GM19193 (cell line): ENCODE results near the gene THBD.

Experiments used
- POLR2A ChIP-seq: IDR thresholded peaks from 4 replicates; pipeline ENCODE4 v1.6.1; 2011; ENCODE audit not compliant: insufficient read depth, insufficient read length; ENCODE audit errors: extremely low read depth

The THBD gene

GRCh38 chr20:23088866-23089265, 39.4 kb upstream of the THBD start:
- no peak for TF ChIP-seq POLR2A

GRCh38 chr20:23087587-23088251, 38.2 kb upstream of the THBD start:
- no peak for TF ChIP-seq POLR2A

- no peak for TF ChIP-seq POLR2A
Measured at GRCh38 chr20:23086931-23087411, 37.5 kb upstream of the THBD start.

DNA sequence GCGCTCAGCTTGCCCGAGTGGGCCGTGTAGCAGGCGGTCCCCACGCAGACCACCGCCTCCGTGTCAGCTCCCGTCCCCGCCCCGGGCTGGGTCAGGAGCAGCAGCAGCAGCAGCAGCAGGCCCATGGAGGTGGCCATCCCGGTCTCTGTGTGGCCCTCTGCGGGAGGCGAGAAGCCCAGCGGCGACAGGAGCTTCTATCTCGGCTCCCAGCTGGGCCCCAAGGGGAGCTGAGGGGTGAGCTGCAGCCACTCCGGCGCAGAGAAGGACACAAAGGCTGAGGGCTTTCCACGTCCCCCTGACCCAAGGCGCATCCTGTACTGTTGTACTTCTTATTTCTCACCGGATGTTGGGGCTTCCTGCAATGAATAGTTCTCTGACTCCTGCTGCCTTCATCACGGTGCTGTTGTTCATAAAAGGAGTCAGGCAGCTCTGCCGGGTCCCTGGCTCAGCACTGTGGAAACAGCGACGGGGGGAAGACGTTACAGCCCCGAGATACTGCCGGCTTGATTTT, 36.6 kb upstream of the THBD start, which contains the start of gene CD93:
Gene CD93 (minus strand): TSS at position 269 of the 511 bp plus-strand sequence. CDS start 132 bp downstream, at position 137.
- no peak for TF ChIP-seq POLR2A

- TF ChIP-seq POLR2A: no peak
Measured at GRCh38 chr20:23085436-23086055, 36.1 kb upstream of the THBD start.

- TF ChIP-seq POLR2A: no peak
Measured at GRCh38 chr20:23084845-23085365, 35.4 kb upstream of the THBD start.

DNA sequence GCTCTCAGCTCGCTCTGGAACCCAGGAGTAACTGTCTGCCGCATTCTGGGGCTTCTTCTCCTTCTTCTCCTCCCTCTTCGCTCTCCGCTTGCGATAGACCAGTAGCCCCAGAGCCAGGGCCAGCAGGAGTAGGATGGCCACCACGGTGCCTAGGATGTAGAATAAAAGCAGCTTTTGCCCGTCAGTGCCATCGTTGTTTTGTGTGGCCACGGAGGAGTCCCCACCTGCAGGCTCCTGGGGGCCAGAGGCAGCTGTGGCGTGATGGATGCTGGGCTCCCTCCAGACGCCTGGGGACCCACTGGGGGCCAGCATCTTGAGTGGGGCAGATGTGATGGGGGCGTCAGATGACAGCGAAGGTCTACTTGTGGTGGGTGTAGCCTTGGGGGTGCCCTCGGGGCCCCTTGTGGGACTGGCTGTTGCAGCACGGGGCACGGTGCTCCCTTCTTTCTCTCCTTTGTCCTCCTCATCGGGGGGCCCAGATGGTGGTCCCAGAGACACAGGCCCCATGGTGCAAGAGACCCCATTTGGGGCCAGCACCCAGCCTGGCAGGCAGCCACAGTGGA, 34.9 kb upstream of the THBD start:
- no peak for TF ChIP-seq POLR2A

- TF ChIP-seq POLR2A: no peak
Measured at GRCh38 chr20:23083553-23084220, 34.2 kb upstream of the THBD start.

DNA sequence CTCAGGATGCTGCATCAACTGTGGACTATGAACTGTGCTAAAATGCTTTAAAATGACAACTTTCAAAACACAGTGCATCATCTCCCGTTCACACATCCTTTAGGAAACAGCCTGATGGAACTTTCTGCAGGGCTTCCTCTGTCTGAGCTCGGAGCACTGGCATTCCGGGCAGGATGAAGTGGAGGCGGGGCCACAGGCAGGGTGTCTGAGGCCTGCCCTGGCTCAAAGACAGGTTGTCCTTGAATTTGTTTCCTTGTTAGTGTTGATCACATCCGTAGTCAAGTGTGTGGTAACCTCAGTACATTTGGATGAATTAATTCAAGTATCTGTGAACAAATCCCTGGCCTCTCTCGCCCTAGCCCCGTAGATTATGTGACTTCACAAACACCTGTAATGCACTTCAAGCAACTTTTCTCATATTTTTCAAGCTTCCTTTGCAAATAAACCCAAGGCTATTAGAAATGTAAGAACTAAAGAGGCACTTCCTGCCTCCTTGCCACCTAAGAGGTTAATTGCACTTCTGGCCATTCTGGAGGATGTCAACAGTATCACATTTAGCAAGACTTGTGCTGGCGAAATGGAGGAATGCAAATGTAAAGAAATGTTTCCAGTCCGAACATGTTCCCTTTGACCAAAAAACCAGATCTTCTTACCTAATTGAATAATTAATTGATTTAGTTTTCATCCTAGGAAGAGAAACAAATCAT, 33.5 kb upstream of the THBD start:
- TF ChIP-seq POLR2A: no peak

DNA sequence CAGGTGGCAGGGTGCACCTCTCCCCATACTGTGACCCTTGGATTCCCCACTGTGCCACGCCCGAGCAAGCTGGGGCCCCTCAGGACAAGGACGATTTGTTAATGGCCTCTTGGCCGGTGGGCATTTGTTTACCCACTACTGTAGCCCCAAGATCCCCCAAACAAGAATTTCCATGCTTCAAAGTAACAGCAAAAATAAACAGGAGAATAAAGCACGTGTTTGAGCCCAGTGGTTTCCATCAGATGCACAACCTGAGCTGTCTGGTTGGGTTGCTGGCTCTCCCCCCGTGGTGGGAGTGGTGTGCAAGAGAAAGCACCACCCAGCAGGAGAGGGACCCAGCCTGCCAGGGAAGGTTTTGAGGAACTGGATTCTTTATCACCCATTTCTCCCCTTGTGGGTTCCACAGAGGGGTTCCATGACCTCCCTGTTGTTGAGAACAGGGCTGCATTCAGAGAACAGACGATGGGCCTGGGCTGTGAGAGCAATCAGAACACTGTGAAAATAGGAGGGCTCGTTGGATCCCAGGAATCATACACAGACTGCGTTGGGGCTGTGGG, 31.9 kb upstream of the THBD start:
- TF ChIP-seq POLR2A: no peak

DNA sequence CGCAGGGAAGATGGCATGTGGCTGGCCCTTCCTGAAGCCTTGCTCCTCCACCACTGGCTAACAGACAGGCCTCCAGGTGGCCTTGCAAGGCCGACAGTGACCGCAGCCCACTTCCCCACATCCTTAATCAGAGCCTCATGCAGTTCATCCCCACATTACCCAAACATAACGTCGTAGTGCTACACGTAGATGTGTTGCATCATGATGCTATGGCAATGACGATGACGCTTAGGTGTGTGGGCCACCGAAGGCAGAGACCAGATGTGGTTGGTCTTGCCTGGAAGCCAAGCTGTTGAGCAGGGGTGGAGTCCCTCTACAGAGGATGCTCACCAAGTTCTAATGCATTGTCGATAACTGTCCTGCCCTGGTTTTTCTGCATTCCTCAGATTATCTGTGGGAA, 31.0 kb upstream of the THBD start:
- TF ChIP-seq POLR2A: no peak

DNA sequence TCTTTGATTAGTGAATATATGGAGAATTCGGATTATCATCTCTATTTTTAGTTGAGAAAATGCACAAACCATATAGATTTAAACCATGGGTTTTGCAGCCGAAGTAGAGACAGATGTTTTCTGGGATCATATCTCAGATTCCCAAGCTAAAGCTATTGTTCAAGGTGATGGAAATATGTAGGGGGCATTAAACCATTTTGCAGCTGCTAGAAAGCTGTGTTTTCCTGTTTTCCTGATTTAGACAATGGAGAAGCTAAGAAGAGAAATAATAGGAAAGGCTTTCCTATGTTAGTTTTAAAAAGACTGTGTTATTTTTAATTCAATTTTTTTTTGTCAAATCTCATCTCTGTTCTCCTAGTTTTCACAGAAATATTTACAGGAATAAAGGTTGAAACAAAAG, 30.5 kb upstream of the THBD start:
- TF ChIP-seq POLR2A: no peak

GRCh38 chr20:23079016-23079351, 29.5 kb upstream of the THBD start:
- no peak for TF ChIP-seq POLR2A

- TF ChIP-seq POLR2A: no peak
Measured at GRCh38 chr20:23078351-23079015, 29.0 kb upstream of the THBD start.

DNA sequence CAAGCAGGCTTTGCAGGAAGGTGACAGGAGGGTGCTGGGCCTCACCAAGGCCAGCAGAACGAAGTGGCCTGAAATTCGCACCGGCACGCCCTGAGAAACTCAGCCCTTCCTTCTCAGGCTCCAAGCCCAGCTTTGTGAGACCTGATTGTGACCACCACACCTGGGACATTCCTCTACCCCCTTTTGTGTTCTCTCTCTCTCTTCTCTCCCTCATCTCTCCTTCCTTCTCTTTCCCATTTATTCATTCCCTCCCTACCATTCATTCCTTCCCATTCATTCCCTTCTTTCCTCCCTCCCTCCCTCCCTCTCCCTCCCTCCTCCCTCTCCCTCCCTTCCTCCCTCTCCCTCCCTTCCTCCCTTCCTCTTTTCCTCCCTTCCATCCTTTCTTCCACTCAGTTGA, 27.8 kb upstream of the THBD start:
- no peak for TF ChIP-seq POLR2A

DNA sequence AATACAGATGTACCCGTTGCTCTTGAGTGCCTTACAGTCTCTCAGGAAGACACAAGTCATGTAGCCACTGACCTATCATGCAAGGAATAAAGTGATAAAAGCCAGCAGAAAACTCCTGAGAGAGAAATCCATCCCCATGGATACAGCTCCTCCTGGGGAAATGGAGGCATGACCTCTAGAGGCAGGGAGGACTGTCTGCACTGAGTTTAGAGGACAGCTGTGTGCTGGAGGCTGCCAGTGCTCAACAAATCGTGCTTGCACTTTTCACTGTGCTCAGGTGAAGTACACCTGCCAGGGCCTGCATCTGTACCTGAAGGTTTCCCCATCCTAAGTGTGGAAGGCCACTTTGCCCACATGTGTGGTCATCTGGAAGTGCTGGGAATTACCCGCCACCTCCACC, 24.6 kb upstream of the THBD start:
- TF ChIP-seq POLR2A: no peak
